ENCODE data around the gene COL13A1.

DNA sequence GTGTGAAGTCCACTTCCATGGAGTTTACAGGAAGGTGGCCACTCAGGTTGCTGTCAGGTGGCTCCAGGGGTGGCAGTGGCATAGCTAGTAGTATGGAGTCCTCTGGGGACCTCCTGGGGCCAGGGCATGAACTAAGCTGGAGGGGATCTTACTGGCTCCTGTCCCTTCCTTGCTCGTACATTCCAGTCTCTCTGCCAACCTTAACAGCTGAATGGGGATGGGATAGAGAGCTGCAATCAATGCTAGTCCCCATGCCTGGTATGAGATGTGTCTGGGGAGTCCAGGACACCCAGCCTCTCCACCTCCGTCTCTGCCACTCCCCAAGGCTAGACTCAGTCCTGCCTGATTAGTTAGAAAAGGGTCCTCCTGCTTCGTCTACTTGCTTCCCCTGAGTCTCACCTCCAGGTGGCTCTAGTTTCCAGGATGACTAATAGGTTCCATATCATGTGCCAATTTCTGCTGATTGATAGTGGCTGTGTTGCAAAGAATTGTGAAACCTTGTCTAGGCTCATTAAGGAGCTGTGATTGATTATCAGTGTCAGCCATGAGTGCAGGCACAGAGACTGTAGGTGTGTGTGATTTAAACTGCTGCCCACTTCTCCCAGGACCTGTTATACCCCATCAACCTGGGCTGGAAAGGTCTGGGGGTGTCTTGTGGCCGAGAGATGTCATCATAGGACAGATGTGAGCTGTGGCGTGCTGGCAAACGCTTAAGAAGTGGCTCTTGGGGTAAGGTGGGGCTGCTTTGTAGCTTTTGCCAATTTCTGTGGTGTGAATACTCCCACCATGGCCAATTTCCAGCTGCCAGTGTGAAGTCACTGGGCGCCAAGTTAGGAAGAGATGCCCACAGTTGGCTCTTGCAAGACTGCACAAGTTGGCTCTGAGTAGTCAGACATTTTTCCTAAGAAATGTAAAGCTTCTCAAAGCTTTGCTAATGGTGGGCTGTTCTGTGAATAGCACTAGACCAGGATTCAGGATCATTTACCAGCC lies 59.8 kb downstream of the COL13A1 start:
- TF ChIP-seq EP300 (IDR thresholded peaks at IDR 0.05) (peak in 1 of 2 donors; percentile 67), CTCF (IDR thresholded peaks at IDR 0.05) (no peak), POLR2A (IDR thresholded peaks at IDR 0.05) (no peak)
